HEK293T (cell line): Measurements from ENCODE around the gene DDAH1.

Experiments used
- ARNT ChIP-seq: fragments of 450-650 bp; IDR thresholded peaks from 2 replicates; pipeline ENCODE4 v1.6.1; 2017; ENCODE audit warnings: mild to moderate bottlenecking
- BHLHE40 ChIP-seq: fragments of 450-650 bp; IDR thresholded peaks from 2 replicates; pipeline ENCODE4 v1.6.1; 2016; ENCODE audit warnings: mild to moderate bottlenecking, moderate library complexity, borderline replicate concordance
- CTBP1 ChIP-seq: fragments of 450-650 bp; IDR thresholded peaks from 2 replicates; pipeline ENCODE4 v1.6.1; 2016; ENCODE audit warnings: borderline replicate concordance
- ELF4 ChIP-seq: fragments of 450-650 bp; IDR thresholded peaks from 2 replicates; pipeline ENCODE4 v1.6.1; 2017; ENCODE audit warnings: antibody characterized with exemption
- FOXA1 ChIP-seq: fragments of 450-650 bp; IDR thresholded peaks from 2 replicates; pipeline ENCODE4 v1.6.1; 2016; ENCODE audit warnings: mild to moderate bottlenecking
- FOXK2 ChIP-seq: fragments of 450-650 bp; IDR thresholded peaks from 2 replicates; pipeline ENCODE4 v1.6.1; 2016; ENCODE audit warnings: mild to moderate bottlenecking
- FOXM1 ChIP-seq: fragments of 450-650 bp; IDR thresholded peaks from 2 replicates; pipeline ENCODE4 v1.6.1; 2017; ENCODE audit warnings: mild to moderate bottlenecking, borderline replicate concordance
- NFRKB ChIP-seq: fragments of 450-650 bp; IDR thresholded peaks from 2 replicates; pipeline ENCODE4 v1.6.1; 2016; ENCODE audit warnings: mild to moderate bottlenecking, moderate library complexity
- PKNOX1 ChIP-seq: fragments of 450-650 bp; IDR thresholded peaks from 2 replicates; pipeline ENCODE4 v1.6.1; 2016
- SP1 ChIP-seq: fragments of 450-650 bp; IDR thresholded peaks from 2 replicates; pipeline ENCODE4 v1.6.1; 2017
- SUZ12 ChIP-seq: fragments of 450-650 bp; IDR thresholded peaks from 2 replicates; pipeline ENCODE4 v1.6.1; 2016; ENCODE audit warnings: mild to moderate bottlenecking
- TARDBP ChIP-seq: fragments of 450-650 bp; IDR thresholded peaks from 2 replicates; pipeline ENCODE4 v1.6.1; 2016
- ZNF384 ChIP-seq: fragments of 450-650 bp; IDR thresholded peaks from 2 replicates; pipeline ENCODE4 v1.6.1; 2016

- TF ChIP-seq SP1, result no peak
- no peak for TF ChIP-seq FOXK2
- no peak for TF ChIP-seq CTBP1
- TF ChIP-seq TARDBP, result no peak
- TF ChIP-seq PKNOX1, result no peak
- no peak for TF ChIP-seq NFRKB
- no peak for TF ChIP-seq BHLHE40
- no peak for TF ChIP-seq FOXA1
- TF ChIP-seq SUZ12, result no peak
- TF ChIP-seq ELF4, result no peak
- no peak for TF ChIP-seq FOXM1
- no peak for TF ChIP-seq ZNF384
- TF ChIP-seq ARNT, result no peak
Observed at GRCh38 chr1:85440612-85441011, 24.3 kb downstream of the DDAH1 start.
